ENCODE data around the gene TBX10.

- TF ChIP-seq CTCF (IDR thresholded peaks at IDR 0.05; ENCODE audit: borderline replicate concordance, extremely low read depth, low read length, poor library complexity, severe bottlenecking) (no peak), EZH2 (IDR thresholded peaks at IDR 0.05; ENCODE audit: borderline replicate concordance, low read depth, low read length, severe bottlenecking) (no peak)
Observed at GRCh38 chr11:67608486-67608885, 31.1 kb downstream of the TBX10 start.

Measured in DND-41 (cell line).